Measurements from ENCODE around the gene TMEM38B. TPM values are rescaled to one million over a fixed set of nuclear protein-coding genes. Genes with fewer than 3 reads are reported as not detected.
"Not testable (repeated sequence)": the region's sequence is repeated elsewhere in the genome, so short reads cannot be mapped to it uniquely, and the experiment has no call there.

TMEM38B gene
- polyA plus RNA-seq, 3 donors from 2014 or later = 15.9 to 21.3 (median 17.9) TPM

DNA sequence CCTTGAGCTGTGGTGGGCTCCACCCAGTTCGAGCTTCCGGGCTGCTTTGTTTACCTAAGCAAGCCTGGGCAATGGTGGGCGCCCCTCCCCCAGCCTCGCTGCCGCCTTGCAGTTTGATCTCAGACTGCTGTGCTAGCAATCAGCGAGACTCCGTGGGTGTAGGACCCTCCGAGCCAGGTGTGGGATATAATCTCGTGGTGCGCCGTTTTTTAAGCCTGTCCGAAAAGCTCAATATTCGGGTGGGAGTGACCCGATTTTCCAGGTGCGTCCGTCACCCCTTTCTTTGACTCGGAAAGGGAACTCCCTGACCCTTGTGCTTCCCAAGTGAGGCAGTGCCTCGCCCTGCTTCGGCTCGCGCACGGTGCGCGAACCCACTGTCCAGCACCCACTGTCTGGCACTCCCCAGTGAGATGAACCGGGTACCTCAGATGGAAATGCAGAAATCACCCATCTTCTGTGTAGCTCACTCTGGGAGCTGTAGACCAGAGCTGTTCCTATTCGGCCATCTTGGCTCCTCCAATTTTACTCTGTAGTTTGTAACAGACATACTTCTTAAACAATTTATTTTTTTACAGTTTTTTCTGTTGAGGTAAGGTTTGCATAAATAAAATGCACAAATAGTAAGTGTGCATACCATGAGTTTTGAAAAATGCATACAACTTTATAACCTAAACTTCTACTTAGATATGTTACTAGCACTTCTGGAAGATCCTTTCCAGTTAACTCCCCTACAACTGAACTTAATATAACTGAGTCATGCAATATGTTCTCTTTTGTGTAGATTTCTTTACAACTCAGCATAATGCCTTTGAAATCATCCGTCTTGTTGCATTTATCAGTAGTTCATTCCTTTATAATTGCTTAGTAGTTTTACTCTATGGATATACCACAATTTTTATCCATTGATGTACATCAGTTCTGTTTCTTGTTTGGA, 88.5 kb downstream of the TMEM38B start:
- Mint-ChIP-seq H3K9me3 (peaks cover 13 to 38% (median 27%) of the 10 kb centered on the region in 6 donors), H3K36me3 (peaks cover 7 to 14% (median 13%) of the 10 kb centered on the region in 3 donors)
- DNase-seq; H3K4me1 Mint-ChIP-seq; H3K27ac Mint-ChIP-seq; H3K4me3 Mint-ChIP-seq; H3K27me3 Mint-ChIP-seq (ENCODE audit: low read depth in 3 of 3): not testable (repeated sequence)

DNA sequence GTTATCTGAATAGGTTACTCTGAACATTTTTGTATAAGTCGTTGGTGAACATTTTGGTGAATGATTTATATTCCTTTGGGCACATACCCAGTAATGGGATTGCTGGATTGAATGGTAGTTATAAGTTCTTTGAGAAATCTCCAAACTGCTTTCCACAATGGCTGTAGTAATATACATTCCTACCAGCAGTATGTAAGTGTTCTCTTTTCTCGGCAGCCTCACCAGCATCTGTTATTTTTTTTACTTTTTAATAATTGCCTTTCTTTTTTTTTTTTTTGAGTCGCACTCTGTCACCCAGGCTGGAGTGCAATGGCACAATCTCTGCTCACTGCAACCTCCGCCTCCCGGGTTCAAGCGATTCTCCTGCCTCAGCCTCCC, 89.1 kb downstream of the TMEM38B start:
- DNase-seq; H3K4me3 Mint-ChIP-seq; H3K4me1 Mint-ChIP-seq; H3K27me3 Mint-ChIP-seq (ENCODE audit: low read depth in 3 of 3); H3K27ac Mint-ChIP-seq: not testable (repeated sequence)
- Mint-ChIP-seq H3K9me3 (peaks cover 16 to 45% (median 32%) of the 10 kb centered on the region in 6 donors), H3K36me3 (peaks cover 14 to 20% (median 16%) of the 10 kb centered on the region in 3 donors)

DNA sequence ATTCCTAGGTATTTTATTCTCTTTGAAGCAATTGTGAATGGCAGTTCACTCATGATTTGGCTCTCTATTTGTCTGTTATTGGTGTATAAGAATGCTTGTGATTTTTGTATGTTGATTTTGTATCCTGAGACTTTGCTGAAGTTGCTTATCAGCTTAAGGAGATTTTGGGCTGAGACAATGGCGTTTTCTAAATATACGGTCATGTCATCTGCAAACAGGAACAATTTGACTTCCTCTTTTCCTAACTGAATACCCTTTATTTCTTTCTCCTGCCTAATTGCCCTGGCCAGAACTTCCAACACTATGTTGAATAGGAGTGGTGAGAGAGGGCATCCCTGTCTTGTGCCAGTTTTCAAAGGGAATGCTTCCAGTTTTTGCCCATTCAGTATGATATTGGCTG, 92.5 kb downstream of the TMEM38B start:
- H3K4me1 Mint-ChIP-seq; H3K27ac Mint-ChIP-seq; H3K4me3 Mint-ChIP-seq; DNase-seq; H3K27me3 Mint-ChIP-seq (ENCODE audit: low read depth in 3 of 3): not testable (repeated sequence)
- Mint-ChIP-seq H3K36me3 (peaks cover 20 to 26% (median 23%) of the 10 kb centered on the region in 3 donors), H3K9me3 (peaks cover 21 to 70% (median 53%) of the 10 kb centered on the region in 6 donors)

GRCh38 chr9:105816202-105816744, 121.9 kb downstream of the TMEM38B start:
- no peak for DNase-seq
- Mint-ChIP-seq H3K9me3 (peaks cover 0 to 35% (median 14%) of the 10 kb centered on the region in 6 donors), H3K4me1 (no peaks in the 10 kb centered on the region), H3K4me3 (no peak overlapping the region), H3K27ac (no peak overlapping the region), H3K36me3 (no peaks in the 10 kb centered on the region), H3K27me3 (ENCODE audit: low read depth in 3 of 3) (peaks cover 0 to 2% (median 1%) of the 10 kb centered on the region in 3 donors)

GRCh38 chr9:105816981-105817380, 122.6 kb downstream of the TMEM38B start:
- no peak for DNase-seq
- H3K4me3 Mint-ChIP-seq = no peak overlapping the region
- H3K9me3 Mint-ChIP-seq = peaks cover 0 to 27% (median 14%) of the 10 kb centered on the region in 6 donors
- H3K4me1 Mint-ChIP-seq = no peaks in the 10 kb centered on the region
- H3K36me3 Mint-ChIP-seq = no peaks in the 10 kb centered on the region
- H3K27me3 Mint-ChIP-seq (ENCODE audit: low read depth in 3 of 3) = peaks cover 0 to 2% (median 1%) of the 10 kb centered on the region in 3 donors
- H3K27ac Mint-ChIP-seq = no peak overlapping the region

GRCh38 chr9:105818903-105819302, 124.6 kb downstream of the TMEM38B start:
- no peak for DNase-seq
- Mint-ChIP-seq H3K36me3 (peaks cover 0 to 3% (median 0%) of the 10 kb centered on the region in 3 donors), H3K27me3 (ENCODE audit: low read depth in 3 of 3) (peaks cover 0 to 4% (median 0%) of the 10 kb centered on the region in 3 donors), H3K4me3 (no peak overlapping the region), H3K4me1 (no peaks in the 10 kb centered on the region), H3K27ac (no peak overlapping the region), H3K9me3 (peaks cover 0 to 32% (median 15%) of the 10 kb centered on the region in 6 donors)

DNA sequence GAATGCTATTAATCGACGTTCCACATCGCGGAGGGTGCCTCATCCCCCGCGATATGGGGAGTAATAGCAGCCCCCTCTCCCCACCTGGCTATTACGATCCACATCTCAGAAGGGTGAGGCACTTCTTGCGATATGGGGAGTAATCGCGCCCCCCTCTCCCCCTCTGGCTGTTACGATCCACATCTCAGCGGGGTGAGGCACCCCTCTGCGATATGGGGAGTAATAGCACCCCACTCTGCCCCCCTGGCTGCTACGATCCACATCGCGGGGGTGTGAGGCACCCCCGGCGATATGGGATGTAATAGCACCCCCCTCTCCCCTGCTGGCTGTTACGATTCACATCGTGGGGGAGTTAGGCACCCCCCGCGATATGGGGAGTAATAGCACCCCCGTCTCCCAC, 128.5 kb downstream of the TMEM38B start:
- no peaks in the 10 kb centered on the region for H3K4me1 Mint-ChIP-seq
- H3K36me3 Mint-ChIP-seq = peaks cover 0 to 3% (median 0%) of the 10 kb centered on the region in 3 donors
- H3K9me3 Mint-ChIP-seq = peaks cover 0 to 27% (median 10%) of the 10 kb centered on the region in 6 donors
- H3K4me3 Mint-ChIP-seq = no peak overlapping the region
- DNase-seq = no peak
- H3K27ac Mint-ChIP-seq = no peak overlapping the region
- H3K27me3 Mint-ChIP-seq (ENCODE audit: low read depth in 3 of 3) = peaks cover 0 to 7% (median 1%) of the 10 kb centered on the region in 3 donors

Other genes with a start within 250 kb of the TMEM38B start
- 1 to 10 TPM in 1 of 3 donors, under 1 TPM in 2; 0.26 to 4.7 (median 0.91) TPM for gene FSD1L, start 246.5 kb upstream of the TMEM38B start, polyA plus RNA-seq
- 1 to 10 TPM in 2 of 3 donors, under 1 TPM in 1; 0.52 to 3.8 (median 1.5) TPM for gene FKTN, start 136.4 kb upstream of the TMEM38B start, polyA plus RNA-seq
- gene TAL2, start 32.1 kb upstream of the TMEM38B start, polyA plus RNA-seq = not detected